T-helper 2 cell treated with Interferon-gamma antibody and Interleukin-4, amounts not matched to agents 100 ng/mL and 5 ng/mL, for 36 hours (primary cell): Measurements from ENCODE around the gene ME1. TPM values are rescaled to one million over a fixed set of nuclear protein-coding genes. Genes with fewer than 3 reads are reported as not detected.
"Not testable (repeated sequence)": the region's sequence is repeated elsewhere in the genome, so short reads cannot be mapped to it uniquely, and the experiment has no call there.

Source experiments
- intact Hi-C: fragments of 100-400 bp; cut with micrococcal nuclease; formaldehyde crosslinking; loops from one replicate; pipeline ENCODE4 v1.15.1; 2023
- total RNA-seq: library from RNA; stranded (reverse); gene quantifications from 2 replicates; pipeline ENCODE4 v1.2.3, GENCODE V29; 2022

Gene ME1
- total RNA-seq, 1 donor from 2014 or later, result not detected

- intact Hi-C loops, result no loop called here
Observed at GRCh38 chr6:83359638-83360037, 71.2 kb downstream of the ME1 start.

- intact Hi-C loops, result no loop called here
Observed at GRCh38 chr6:83354747-83355146, 76.1 kb downstream of the ME1 start.

GRCh38 chr6:83352424-83353061 lies 78.3 kb downstream of the ME1 start:
- intact Hi-C loops, result no loop called here

- intact Hi-C loops, result no loop called here
Observed at GRCh38 chr6:83343121-83343520, 87.7 kb downstream of the ME1 start.

- intact Hi-C loops, result no loop called here
Observed at GRCh38 chr6:83341765-83342164, 89.1 kb downstream of the ME1 start.

GRCh38 chr6:83333916-83334315 lies 96.9 kb downstream of the ME1 start:
- intact Hi-C loops, result not testable (repeated sequence)

- intact Hi-C loops, result no loop called here
Observed at GRCh38 chr6:83333500-83333899, 97.4 kb downstream of the ME1 start.

- intact Hi-C loops, result no loop called here
Observed at GRCh38 chr6:83314693-83315092, 116.2 kb downstream of the ME1 start.

GRCh38 chr6:83313882-83314281 lies 117.0 kb downstream of the ME1 start:
- intact Hi-C loops, result no loop called here

GRCh38 chr6:83311231-83311630 lies 119.6 kb downstream of the ME1 start:
- intact Hi-C loops, result no loop called here

- intact Hi-C loops, result no loop called here
Observed at GRCh38 chr6:83310046-83310445, 120.8 kb downstream of the ME1 start.

- intact Hi-C loops, result no loop called here
Observed at GRCh38 chr6:83309344-83309743, 121.5 kb downstream of the ME1 start.

- intact Hi-C loops, result no loop called here
Observed at GRCh38 chr6:83308833-83309232, 122.0 kb downstream of the ME1 start.

GRCh38 chr6:83307849-83308248 lies 123.0 kb downstream of the ME1 start:
- intact Hi-C loops, result no loop called here

- intact Hi-C loops, result no loop called here
Observed at GRCh38 chr6:83303426-83303825, 127.4 kb downstream of the ME1 start.

- intact Hi-C loops, result no loop called here
Observed at GRCh38 chr6:83294676-83295075, 136.2 kb downstream of the ME1 start.

- intact Hi-C loops, result no loop called here
Observed at GRCh38 chr6:83292900-83293843, 137.7 kb downstream of the ME1 start.

- intact Hi-C loops, result not testable (repeated sequence)
Observed at GRCh38 chr6:83287298-83287697, 143.6 kb downstream of the ME1 start.

- intact Hi-C loops, result no loop called here
Observed at GRCh38 chr6:83285917-83286316, 144.9 kb downstream of the ME1 start.

GRCh38 chr6:83273596-83273995 lies 157.3 kb downstream of the ME1 start:
- intact Hi-C loops, result no loop called here

GRCh38 chr6:83270971-83271719 lies 159.7 kb downstream of the ME1 start:
- intact Hi-C loops, result no loop called here

GRCh38 chr6:83265384-83265783 lies 165.5 kb downstream of the ME1 start:
- intact Hi-C loops, result no loop called here
